NCI-H146 (cell line): ENCODE data around the gene TOM1L1.
"Not testable (repeated sequence)": the region's sequence is repeated elsewhere in the genome, so short reads cannot be mapped to it uniquely, and the experiment has no call there.

Source experiments
- DNase-seq: peaks from one replicate; lab custom pipeline; 2025; lab: John Stamatoyannopoulos, UW

Gene TOM1L1

GRCh38 chr17:54900457-54901229 lies at the start of gene TOM1L1:
TSS of gene TOM1L1 (plus strand) at chr17:54900852. CDS start at chr17:54900866, 14 bp downstream.
- DNase-seq = peak; percentile 93

GRCh38 chr17:54859187-54859586 lies 41.5 kb upstream of the TOM1L1 start:
- no peak for DNase-seq

DNA sequence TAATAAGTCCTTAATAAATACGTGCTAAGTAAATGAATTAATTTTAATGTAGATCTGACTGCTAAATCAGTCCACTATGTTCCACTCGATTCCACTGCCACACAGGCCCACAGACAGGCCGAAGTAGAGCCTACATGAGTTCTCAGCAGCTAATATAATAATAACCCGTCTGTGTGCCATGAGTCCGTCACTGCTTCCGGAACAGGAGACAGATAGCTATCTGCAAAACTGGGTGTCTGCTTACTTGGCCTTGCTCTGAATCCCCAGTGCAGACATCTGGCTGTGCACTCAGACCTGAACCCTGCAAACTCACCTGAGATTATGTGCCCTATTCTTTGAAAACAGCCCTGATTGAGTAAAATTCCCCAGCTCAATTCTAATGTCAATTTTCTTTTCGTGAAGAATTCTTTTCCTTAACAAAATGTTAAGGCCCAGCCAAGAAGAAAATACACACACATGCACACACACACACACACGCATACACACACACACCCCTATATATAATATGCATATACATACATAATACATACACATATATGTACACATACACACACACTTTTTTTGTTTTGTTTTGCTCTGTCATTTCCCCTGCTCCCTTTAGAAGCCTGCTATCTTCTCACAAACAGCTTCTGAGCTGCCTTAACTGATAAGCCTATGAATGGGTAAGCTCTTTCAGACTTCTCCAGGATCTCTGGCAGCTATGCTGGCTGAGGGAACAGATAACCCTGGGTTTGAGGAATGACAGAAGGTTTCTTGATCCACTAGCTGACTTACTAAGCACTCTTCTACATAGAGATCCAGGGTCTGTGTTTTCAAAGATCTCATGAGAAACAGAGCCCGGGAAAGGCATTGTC lies 39.8 kb upstream of the TOM1L1 start:
- no peak for DNase-seq

DNA sequence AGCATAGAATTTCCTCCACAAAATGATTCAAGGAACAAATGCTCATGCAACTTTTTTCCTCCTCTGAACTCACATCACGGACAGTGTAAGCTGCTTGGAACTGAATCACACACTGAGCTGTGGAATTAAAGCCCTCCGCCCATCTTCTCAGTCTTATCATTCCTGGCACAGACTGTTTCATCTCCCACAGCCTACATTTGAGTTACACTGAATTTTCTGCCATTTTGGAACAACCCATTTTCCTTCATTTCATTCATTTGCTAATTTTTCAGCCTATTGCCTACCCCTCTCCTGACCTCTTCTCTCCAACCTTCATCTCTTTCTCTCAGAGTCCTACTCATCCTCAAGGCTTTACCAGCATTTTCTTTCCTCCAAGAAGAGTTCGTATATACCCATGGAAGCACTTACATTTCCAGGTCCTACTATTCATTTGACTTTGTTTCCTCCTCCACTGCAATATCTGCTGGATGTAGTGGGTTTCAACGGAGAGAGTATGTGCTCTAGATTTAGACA lies 39.1 kb upstream of the TOM1L1 start:
- no peak for DNase-seq

DNA sequence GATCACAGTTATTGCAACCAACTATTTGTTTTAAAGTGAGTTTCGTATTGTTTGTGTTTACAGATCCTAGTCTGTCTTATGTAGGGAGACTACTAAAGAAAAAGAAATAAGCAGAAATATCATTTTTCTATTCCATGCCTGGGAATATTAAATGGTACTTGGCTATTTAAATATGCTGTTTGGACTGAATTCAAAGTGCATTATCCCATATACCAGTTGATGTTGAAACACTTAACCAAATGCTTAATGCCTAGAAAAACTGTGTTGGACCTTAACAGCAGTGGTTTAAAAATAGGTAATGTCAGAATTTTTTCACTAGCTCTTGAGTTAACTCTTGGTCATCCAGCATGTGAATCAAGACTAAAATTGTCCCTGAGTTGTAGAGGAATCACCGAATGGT lies 37.5 kb upstream of the TOM1L1 start:
- no peak for DNase-seq

GRCh38 chr17:54864070-54864469 lies 36.6 kb upstream of the TOM1L1 start:
- DNase-seq = no peak

DNA sequence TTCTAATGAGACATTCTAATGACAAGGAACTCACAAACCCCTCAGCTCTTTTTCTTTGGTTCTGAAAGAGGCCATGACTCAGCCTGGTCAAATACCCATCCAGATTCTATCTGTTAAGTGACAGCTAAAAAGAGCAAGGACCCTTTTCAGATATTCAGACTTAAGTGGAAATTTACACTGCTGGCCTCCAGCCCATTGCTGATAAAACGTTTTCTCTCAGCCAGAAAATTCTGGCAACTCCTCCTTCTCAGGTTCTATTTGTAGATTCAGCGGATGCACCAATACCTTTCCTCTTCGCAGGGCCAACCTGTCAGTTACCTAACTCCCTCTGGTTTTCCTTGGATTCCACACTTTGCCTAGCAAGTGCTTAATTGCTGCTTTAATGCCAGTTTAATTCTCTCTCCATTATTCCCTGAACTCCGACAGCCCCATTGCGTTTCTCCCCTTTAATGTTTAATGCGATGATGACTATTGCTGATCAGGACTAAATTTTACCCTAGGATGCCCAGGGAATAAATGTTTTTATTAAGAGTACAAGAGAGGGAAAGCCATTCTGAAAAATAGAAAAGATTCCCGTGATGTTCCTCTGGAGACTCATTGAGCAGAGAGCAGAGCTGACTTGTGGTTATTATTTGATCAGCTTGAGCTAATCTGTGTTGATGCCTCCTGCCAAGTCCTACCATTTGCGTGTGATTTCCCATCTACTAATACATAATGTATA lies 35.9 kb upstream of the TOM1L1 start:
- peak; percentile 0 for DNase-seq

GRCh38 chr17:54867634-54868033 lies 33.0 kb upstream of the TOM1L1 start:
- DNase-seq = no peak

GRCh38 chr17:54870671-54871175 lies 29.9 kb upstream of the TOM1L1 start:
- no peak for DNase-seq

DNA sequence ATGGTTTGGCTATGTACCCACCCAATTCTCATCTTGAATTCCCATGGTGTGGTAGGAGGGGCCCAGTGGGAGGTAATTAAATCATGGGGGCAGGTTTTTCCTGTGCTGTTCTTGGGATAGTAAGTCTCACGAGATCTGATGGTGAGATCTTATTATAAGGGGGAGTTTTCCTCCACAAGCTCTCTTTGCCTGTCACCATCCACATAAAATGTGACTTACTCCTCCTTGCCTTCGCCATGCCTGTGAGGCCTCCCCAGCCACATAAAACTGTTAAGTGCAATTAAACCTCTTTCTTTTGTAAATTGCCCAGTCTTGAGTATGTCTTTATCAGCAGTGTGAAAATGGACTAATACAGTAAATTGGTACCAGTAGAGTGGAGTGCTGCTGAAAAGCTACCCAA lies 24.7 kb upstream of the TOM1L1 start:
- not testable (repeated sequence) for DNase-seq

GRCh38 chr17:54876656-54877195 lies 23.9 kb upstream of the TOM1L1 start:
- no peak for DNase-seq

- no peak for DNase-seq
Observed at GRCh38 chr17:54881255-54881972, 19.2 kb upstream of the TOM1L1 start.

- DNase-seq = no peak
Observed at GRCh38 chr17:54882371-54882770, 18.3 kb upstream of the TOM1L1 start.

DNA sequence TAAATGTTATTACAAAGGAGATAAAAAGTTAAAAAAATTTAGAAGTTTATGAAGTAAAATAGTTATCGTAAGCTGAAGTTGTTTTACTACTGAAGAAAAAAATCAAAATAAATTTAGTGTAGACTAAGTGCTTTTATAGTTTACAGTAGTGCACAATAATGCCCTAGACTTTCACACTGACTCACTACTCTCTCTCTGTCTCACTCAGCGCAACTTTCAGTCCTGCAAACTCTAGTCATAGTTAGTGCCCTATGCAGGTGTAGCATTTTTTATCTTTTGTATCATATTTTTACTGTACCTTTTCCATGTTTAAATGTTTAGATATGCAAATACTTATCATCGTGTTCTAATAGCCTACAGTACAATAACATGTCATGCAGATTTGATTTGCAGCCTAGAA lies 17.7 kb upstream of the TOM1L1 start:
- DNase-seq = no peak

DNA sequence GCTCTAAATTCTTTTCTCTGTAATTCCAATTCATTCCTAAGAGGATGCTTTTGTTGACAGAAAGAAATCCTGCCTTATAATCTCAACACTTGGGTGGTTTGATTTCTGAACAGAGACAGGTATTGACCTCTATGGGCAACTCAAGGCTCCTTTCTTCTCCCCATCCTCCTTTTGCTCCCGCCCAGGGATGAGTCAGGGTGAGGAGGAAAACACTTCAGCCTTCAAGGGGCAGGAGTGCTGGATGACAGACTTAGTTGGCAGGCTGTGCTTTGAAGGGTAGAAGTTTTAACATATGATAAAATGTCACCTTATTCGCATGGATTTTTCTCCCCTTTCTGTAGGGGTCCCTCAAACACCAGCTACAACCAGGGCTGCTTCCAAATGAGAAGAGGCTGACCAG lies 16.7 kb upstream of the TOM1L1 start:
- no peak for DNase-seq

GRCh38 chr17:54887787-54888186 lies 12.9 kb upstream of the TOM1L1 start:
- no peak for DNase-seq

DNA sequence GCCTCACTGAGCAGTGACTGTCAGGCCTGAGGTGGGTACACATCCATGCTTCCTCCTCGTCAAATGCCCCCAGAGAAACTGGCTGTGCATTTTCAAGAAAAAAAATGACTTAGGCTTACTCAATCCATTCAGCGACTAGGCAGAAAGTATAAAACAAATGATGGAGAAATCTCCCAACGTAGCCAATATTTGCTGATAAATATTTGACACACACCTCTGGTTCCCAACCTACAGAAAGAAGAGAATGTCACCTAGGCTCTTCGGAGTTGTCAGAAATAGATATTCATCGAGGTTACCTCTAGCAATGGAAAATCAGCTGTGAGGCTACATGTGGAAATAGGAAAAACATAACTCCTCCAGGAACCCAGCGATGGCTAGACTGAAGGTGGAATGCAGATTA lies 12.4 kb upstream of the TOM1L1 start:
- DNase-seq = no peak

GRCh38 chr17:54888981-54889380 lies 11.7 kb upstream of the TOM1L1 start:
- DNase-seq = no peak

DNA sequence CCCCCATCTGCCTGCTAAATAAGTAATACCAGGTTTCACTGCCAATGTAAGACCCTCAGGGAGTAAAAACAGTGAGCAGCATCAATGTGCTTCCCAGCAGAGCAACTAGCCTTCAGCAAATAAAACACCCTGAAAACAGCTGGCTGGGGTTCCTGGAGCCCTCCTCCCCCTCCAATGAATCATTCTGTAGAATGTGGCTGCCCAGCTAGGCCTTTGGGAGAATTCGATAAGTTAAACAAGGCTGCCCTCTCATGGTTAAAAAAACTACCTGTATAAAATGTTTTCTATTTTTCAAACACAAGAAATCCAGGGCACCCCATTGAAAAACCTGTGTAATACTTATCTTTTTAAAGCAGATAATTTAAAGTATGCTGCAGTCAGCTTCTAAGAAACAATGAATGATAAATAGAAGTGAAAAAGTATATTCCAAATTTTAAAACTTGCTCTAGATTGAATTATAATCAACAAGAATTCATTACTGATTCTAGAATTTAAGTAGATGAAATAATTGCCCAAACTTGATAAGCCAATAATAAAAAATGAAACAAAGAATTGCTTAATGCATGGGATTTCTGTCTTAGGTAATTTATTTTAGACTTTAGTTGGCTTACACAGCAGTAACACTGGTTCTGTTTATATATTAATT lies 9.4 kb upstream of the TOM1L1 start:
- DNase-seq = peak; percentile 50

- DNase-seq = no peak
Observed at GRCh38 chr17:54892360-54892759, 8.3 kb upstream of the TOM1L1 start.

- DNase-seq = no peak
Observed at GRCh38 chr17:54898576-54898975, 2.1 kb upstream of the TOM1L1 start.
